Measurements from ENCODE around the gene OGFOD1. TPM values are rescaled to one million over a fixed set of nuclear protein-coding genes. Genes with fewer than 3 reads are reported as not detected.

The OGFOD1 gene
- total RNA-seq, 1 experiment from 2014 or later, result 121 TPM

- no peak for DNase-seq (ENCODE audit: low read depth)
These were observed 73.9 kb downstream of the OGFOD1 start for GRCh38 chr16:56525236-56525635.

Other genes with a start within 250 kb of the OGFOD1 start
- gene AMFR, start 26.0 kb upstream of the OGFOD1 start, total RNA-seq (2014; rRNA removed; shearing (Covaris generic)), result 113 and 117 TPM in 2 replicates
- 235 and 404 TPM in 2 replicates for gene NUDT21, start 222 bp upstream of the OGFOD1 start, total RNA-seq (2014; rRNA removed; shearing (Covaris generic))
- 18.9 and 23.3 TPM in 2 replicates for gene BBS2, start 68.5 kb downstream of the OGFOD1 start, total RNA-seq (2014; rRNA removed; shearing (Covaris generic))
- gene MT4, start 113.5 kb downstream of the OGFOD1 start, total RNA-seq (2014; rRNA removed; shearing (Covaris generic)), result not detected in 2 replicates
- gene MT3, start 138.0 kb downstream of the OGFOD1 start, total RNA-seq (2014; rRNA removed; shearing (Covaris generic)), result not detected in 2 replicates
- 881 and 1,822 TPM in 2 replicates for gene MT2A, start 157.0 kb downstream of the OGFOD1 start, total RNA-seq (2014; rRNA removed; shearing (Covaris generic))
- gene MT1E, start 174.2 kb downstream of the OGFOD1 start, total RNA-seq (2014; rRNA removed; shearing (Covaris generic)), result 533 and 612 TPM in 2 replicates
- gene MT1M, start 181.1 kb downstream of the OGFOD1 start, total RNA-seq (2014; rRNA removed; shearing (Covaris generic)), result not detected in 2 replicates
- gene MT1A, start 187.1 kb downstream of the OGFOD1 start, total RNA-seq (2014; rRNA removed; shearing (Covaris generic)), result not detected in 2 replicates
- gene MT1B, start 200.3 kb downstream of the OGFOD1 start, total RNA-seq (2014; rRNA removed; shearing (Covaris generic)), result not detected in 2 replicates
- gene MT1F, start 206.4 kb downstream of the OGFOD1 start, total RNA-seq (2014; rRNA removed; shearing (Covaris generic)), result not detected in 2 replicates
- 0.33 and 1.4 TPM in 2 replicates for gene MT1G, start 216.5 kb downstream of the OGFOD1 start, total RNA-seq (2014; rRNA removed; shearing (Covaris generic))
- not detected in 2 replicates for gene MT1H, start 218.3 kb downstream of the OGFOD1 start, total RNA-seq (2014; rRNA removed; shearing (Covaris generic))
- gene MT1X, start 230.9 kb downstream of the OGFOD1 start, total RNA-seq (2014; rRNA removed; shearing (Covaris generic)), result 100 and 148 TPM in 2 replicates